CD14-positive monocyte (primary cell): ENCODE results near the gene PRPF31. TPM values are rescaled to one million over a fixed set of nuclear protein-coding genes. Genes with fewer than 3 reads are reported as not detected.

Experiments used
- DNase-seq, 3 donors: peaks; one replicate each; pipeline ENCODE4 v3.0.0-alpha.2; 2011 to 2022
- H2AFZ ChIP-seq: 2 replicates; pipeline ENCODE4 v1.6.0; 2012; ENCODE audit warnings: mild to moderate bottlenecking, low read depth, low read length, inconsistent platforms; ENCODE audit not compliant: insufficient read depth, poor library complexity, severe bottlenecking
- H3K27ac ChIP-seq, 2 donors: 1 replicate in 1 of 2; 2 replicates in 1 of 2; pipeline ENCODE4 v1.5.1; 2012 to 2013; ENCODE audit warnings: low read length in 2 of 2, control low read depth in 1 of 2, inconsistent platforms in 1 of 2, low read depth in 1 of 2, mild to moderate bottlenecking in 1 of 2
- H3K27me3 ChIP-seq, 2 donors: one replicate each; pipeline versions ENCODE4 v1.6.0 to v1.6.1; 2011 to 2013; ENCODE audit warnings: low read length in 2 of 2; ENCODE audit not compliant: control insufficient read depth in 2 of 2, insufficient read depth in 2 of 2
- H3K36me3 ChIP-seq, 2 donors: replicated peaks in 1 of 2; 1 replicate in 1 of 2; 2 replicates in 1 of 2; pipeline versions ENCODE4 v1.5.1 to v1.6.1; 2012 to 2013; ENCODE audit warnings: low read length in 2 of 2, control low read depth in 1 of 2, inconsistent platforms in 1 of 2, mild to moderate bottlenecking in 1 of 2; ENCODE audit not compliant: insufficient read depth in 2 of 2, control insufficient read depth in 1 of 2
- H3K4me1 ChIP-seq, 2 donors: 1 replicate in 1 of 2; 2 replicates in 1 of 2; pipeline versions ENCODE4 v1.5.1 to v1.6.1; 2012 to 2013; ENCODE audit warnings: low read length in 2 of 2, control low read depth in 1 of 2, inconsistent platforms in 1 of 2, mild to moderate bottlenecking in 1 of 2, moderate library complexity in 1 of 2; ENCODE audit not compliant: insufficient read depth in 2 of 2, control insufficient read depth in 1 of 2
- H3K4me2 ChIP-seq: replicated peaks from 2 replicates; pipeline ENCODE3; 2012; ENCODE audit warnings: low read length, moderate library complexity, mild to moderate bottlenecking; ENCODE audit not compliant: poor library complexity, severe bottlenecking; ENCODE audit errors: extremely low read depth
- H3K4me3 ChIP-seq, 3 experiments: fragments of 200-600 bp in 1 of 3; sonication (generic) in 1 of 3; replicated peaks in 1 of 3; 1 replicate in 2 of 3; 2 replicates in 1 of 3; pipeline ENCODE4 v1.5.1; 2011 to 2013; ENCODE audit warnings: low read length in 3 of 3, mild to moderate bottlenecking in 3 of 3, control low read depth in 2 of 3, low read depth in 2 of 3, inconsistent platforms in 1 of 3, moderate library complexity in 1 of 3
- H3K79me2 ChIP-seq: 2 replicates; pipeline ENCODE4 v1.6.0; 2012; ENCODE audit warnings: mild to moderate bottlenecking, control low read depth, inconsistent platforms, low read length, moderate library complexity; ENCODE audit not compliant: insufficient read depth
- H3K9ac ChIP-seq: 2 replicates; pipeline ENCODE4 v1.6.0; 2017; ENCODE audit warnings: low read length, mild to moderate bottlenecking; ENCODE audit not compliant: insufficient read depth, poor library complexity, severe bottlenecking
- H3K9me3 ChIP-seq, 2 donors: replicated peaks in 1 of 2; 1 replicate in 1 of 2; 2 replicates in 1 of 2; pipeline versions ENCODE4 v1.5.1 to v1.6.1; 2012 to 2013; ENCODE audit warnings: low read length in 2 of 2, control low read depth in 1 of 2; ENCODE audit not compliant: control insufficient read depth in 1 of 2, insufficient read depth in 1 of 2
- H4K20me1 ChIP-seq: 2 replicates; pipeline ENCODE4 v1.6.0; 2012; ENCODE audit warnings: mild to moderate bottlenecking, low read length, control low read depth, moderate library complexity; ENCODE audit not compliant: insufficient read depth
- H3K27ac Mint-ChIP-seq, 7 donors: one replicate each; pipeline ENCODE4 v1.8.0; 2020; ENCODE audit warnings: mild to moderate bottlenecking in 7 of 7, mixed read lengths in 7 of 7, moderate library complexity in 6 of 7, inconsistent platforms in 2 of 7
- H3K27me3 Mint-ChIP-seq, 3 donors: one replicate each; pipeline ENCODE4 v1.8.0; 2021 to 2022; ENCODE audit warnings: low read depth in 3 of 3, mild to moderate bottlenecking in 3 of 3, mixed read lengths in 3 of 3, moderate library complexity in 3 of 3, inconsistent platforms in 1 of 3
- H3K36me3 Mint-ChIP-seq, 2 donors: one replicate each; pipeline ENCODE4 v1.8.0; 2020; ENCODE audit warnings: mixed read lengths in 2 of 2, inconsistent platforms in 1 of 2, mild to moderate bottlenecking in 1 of 2
- H3K4me1 Mint-ChIP-seq: one replicate; pipeline ENCODE4 v1.8.0; 2020; ENCODE audit warnings: mild to moderate bottlenecking, mixed read lengths
- H3K4me3 Mint-ChIP-seq, 2 donors: one replicate each; pipeline ENCODE4 v1.8.0; 2020; ENCODE audit warnings: mild to moderate bottlenecking in 2 of 2, mixed read lengths in 2 of 2, moderate library complexity in 1 of 2
- H3K9me3 Mint-ChIP-seq, 7 donors: one replicate each; pipeline ENCODE4 v1.8.0; 2020 to 2022; ENCODE audit warnings: mixed read lengths in 7 of 7, mild to moderate bottlenecking in 6 of 7, moderate library complexity in 6 of 7, inconsistent platforms in 2 of 7
- CTCF ChIP-seq: fragments of 200-600 bp; IDR thresholded peaks from one replicate; pipeline ENCODE4 v1.8.0; 2022; ENCODE audit warnings: antibody characterized with exemption, mild to moderate bottlenecking
- WGBS: methylation state at CpG from one replicate; pipeline ENCODE4 v1.1.5; 2013; ENCODE audit warnings: missing lambda C conversion rate; ENCODE audit not compliant: insufficient coverage; 5-methylcytosine and 5-hydroxymethylcytosine counted together
- intact Hi-C, 2 donors: fragments of 100-400 bp; cut with micrococcal nuclease; formaldehyde crosslinking; loops; one replicate each; pipeline versions ENCODE4 v1.15.0 to v1.15.1; 2023
- polyA plus RNA-seq, 3 donors: library from polyadenylated mRNA; depleted of rRNA in 1 of 3; unstranded in 2 of 3; stranded (reverse) in 1 of 3; fragments of 300-500 nt in 2 of 3; fragments of >200 nt in 1 of 3; fragmentation: Illumina TruSeq in 2 of 3; gene quantifications; 1 replicate in 2 of 3; 2 replicates in 1 of 3; pipeline ENCODE4 v1.2.3, GENCODE V29; 2012 to 2021

The PRPF31 gene
- polyA plus RNA-seq, 3 donors: 34.4 to 51.8 (median 37.6) TPM

- no peak overlapping the region for H3K27ac ChIP-seq
- H3K27me3 ChIP-seq: no peaks in the 10 kb centered on the region
- 100% methylated on average over 3 of the region's 3 CpGs for WGBS
- no peak overlapping the region for H3K4me3 Mint-ChIP-seq
- no peaks in the 10 kb centered on the region for H3K9me3 Mint-ChIP-seq
- H3K4me3 ChIP-seq: no peak overlapping the region
- peak overlapping the region in 2 of 7 donors; percentile 35 to 66 for H3K27ac Mint-ChIP-seq
- H3K79me2 ChIP-seq: peaks cover 48% of the 10 kb centered on the region
- H3K36me3 Mint-ChIP-seq: peaks cover 51 to 60% of the 10 kb centered on the region in 2 donors
- peaks cover 29 to 37% of the 10 kb centered on the region in 2 donors for H3K4me1 ChIP-seq
- H2AFZ ChIP-seq: no peak overlapping the region
- peaks cover 74% of the 10 kb centered on the region for H4K20me1 ChIP-seq
- no peak overlapping the region for H3K4me2 ChIP-seq
- H3K9me3 ChIP-seq: no peaks in the 10 kb centered on the region
- intact Hi-C loops: no loop called here
- H3K4me1 Mint-ChIP-seq: peaks cover 35% of the 10 kb centered on the region
- no peak for DNase-seq
- TF ChIP-seq CTCF: no peak
- no peak overlapping the region for H3K9ac ChIP-seq
- H3K36me3 ChIP-seq: peaks cover 59 to 62% of the 10 kb centered on the region in 2 donors
- H3K27me3 Mint-ChIP-seq: peaks cover 0 to 4% (median 0%) of the 10 kb centered on the region in 3 donors
Measured at GRCh38 chr19:54156953-54157352, 41.4 kb downstream of the PRPF31 start.

GRCh38 chr19:54158812-54159351, 43.3 kb downstream of the PRPF31 start:
- peak overlapping the region; percentile 97 for H3K4me2 ChIP-seq
- Mint-ChIP-seq H3K36me3 (peaks cover 35 to 43% of the 10 kb centered on the region in 2 donors), H3K4me1 (peaks cover 53% of the 10 kb centered on the region), H3K9me3 (no peaks in the 10 kb centered on the region), H3K27me3 (peaks cover 0 to 8% (median under 1%) of the 10 kb centered on the region in 3 donors), H3K27ac (peak overlapping the region; percentile 96 to 99 (median 98)), H3K4me3 (peak overlapping the region; percentile 88 to 95)
- H3K4me3 ChIP-seq: peak overlapping the region; percentile 69 to 94 (median 72)
- H4K20me1 ChIP-seq: peaks cover 54% of the 10 kb centered on the region
- peaks cover 48% of the 10 kb centered on the region for H3K79me2 ChIP-seq
- 4% methylated on average over 4 of the region's 19 CpGs for WGBS
- peak in 1 of 3 donors; percentile 15 for DNase-seq
- intact Hi-C loops: loop anchor here (1.0 to 2.0 kb wide), 3 partner anchors 22 to 32 kb away; partner anchors contain the start of genes CNOT3 (in 2 of the 2) and TSEN34 (in 1 of the 2)
- peak overlapping the region; percentile 80 for H2AFZ ChIP-seq
- no peaks in the 10 kb centered on the region for H3K9me3 ChIP-seq
- TF ChIP-seq CTCF: no peak
- H3K4me1 ChIP-seq: peaks cover 47 to 55% of the 10 kb centered on the region in 2 donors
- H3K36me3 ChIP-seq: peaks cover 41 to 43% of the 10 kb centered on the region in 2 donors
- peak overlapping the region; percentile 73 for H3K9ac ChIP-seq
- peak overlapping the region; percentile 78 to 93 for H3K27ac ChIP-seq
- H3K27me3 ChIP-seq: no peaks in the 10 kb centered on the region
